Measurements from ENCODE around the gene NEK11. TPM values are rescaled to one million over a fixed set of nuclear protein-coding genes. Genes with fewer than 3 reads are reported as not detected.

NEK11 gene
- total RNA-seq, 1 experiment from 2014 or later = 9.5 TPM

GRCh38 chr3:131250466-131250865 is 223.8 kb downstream of the NEK11 start:
- intact Hi-C loops (cut with micrococcal nuclease; ENCODE audit: unreplicated experiment) (no loop called here), in situ Hi-C loops (cut with HindIII; ENCODE audit: low pct_unique_long_range_greater_than_20kb, low sequenced_read_pairs) (no loop called here)
- CTCF ChIA-PET = no interaction called here
- POLR2A ChIA-PET = no interaction called here
- Histone ChIP-seq H3K27ac (ENCODE audit: low read length) (no peak overlapping the region), H3K4me3 (ENCODE audit: low read depth in 2 of 2, low read length in 2 of 2) (no peak overlapping the region), H3K27me3 (ENCODE audit: control insufficient read depth, insufficient read depth, low read length) (no peaks in the 10 kb centered on the region), H3K36me3 (ENCODE audit: control insufficient read depth, insufficient read depth, low read length) (no peaks in the 10 kb centered on the region), H3K4me1 (ENCODE audit: control insufficient read depth, insufficient read depth, low read length) (no peaks in the 10 kb centered on the region), H3K9me3 (ENCODE audit: control insufficient read depth, insufficient read depth, low read depth, low read length) (no peaks in the 10 kb centered on the region)
- BruUV-seq (replicated peaks) = no TSS peak
- ATAC-seq = no peak
- DNase-seq (ENCODE audit: low read depth, low spot score) = no peak
- no peak for TF ChIP-seq SIN3A (IDR thresholded peaks at IDR 0.05; ENCODE audit: borderline replicate concordance, insufficient read depth, low read depth, low read length)
- TF ChIP-seq TCF7L2 (IDR thresholded peaks at IDR 0.05; ENCODE audit: low read depth, low read length) = no peak
- TF ChIP-seq, protein P1, sequence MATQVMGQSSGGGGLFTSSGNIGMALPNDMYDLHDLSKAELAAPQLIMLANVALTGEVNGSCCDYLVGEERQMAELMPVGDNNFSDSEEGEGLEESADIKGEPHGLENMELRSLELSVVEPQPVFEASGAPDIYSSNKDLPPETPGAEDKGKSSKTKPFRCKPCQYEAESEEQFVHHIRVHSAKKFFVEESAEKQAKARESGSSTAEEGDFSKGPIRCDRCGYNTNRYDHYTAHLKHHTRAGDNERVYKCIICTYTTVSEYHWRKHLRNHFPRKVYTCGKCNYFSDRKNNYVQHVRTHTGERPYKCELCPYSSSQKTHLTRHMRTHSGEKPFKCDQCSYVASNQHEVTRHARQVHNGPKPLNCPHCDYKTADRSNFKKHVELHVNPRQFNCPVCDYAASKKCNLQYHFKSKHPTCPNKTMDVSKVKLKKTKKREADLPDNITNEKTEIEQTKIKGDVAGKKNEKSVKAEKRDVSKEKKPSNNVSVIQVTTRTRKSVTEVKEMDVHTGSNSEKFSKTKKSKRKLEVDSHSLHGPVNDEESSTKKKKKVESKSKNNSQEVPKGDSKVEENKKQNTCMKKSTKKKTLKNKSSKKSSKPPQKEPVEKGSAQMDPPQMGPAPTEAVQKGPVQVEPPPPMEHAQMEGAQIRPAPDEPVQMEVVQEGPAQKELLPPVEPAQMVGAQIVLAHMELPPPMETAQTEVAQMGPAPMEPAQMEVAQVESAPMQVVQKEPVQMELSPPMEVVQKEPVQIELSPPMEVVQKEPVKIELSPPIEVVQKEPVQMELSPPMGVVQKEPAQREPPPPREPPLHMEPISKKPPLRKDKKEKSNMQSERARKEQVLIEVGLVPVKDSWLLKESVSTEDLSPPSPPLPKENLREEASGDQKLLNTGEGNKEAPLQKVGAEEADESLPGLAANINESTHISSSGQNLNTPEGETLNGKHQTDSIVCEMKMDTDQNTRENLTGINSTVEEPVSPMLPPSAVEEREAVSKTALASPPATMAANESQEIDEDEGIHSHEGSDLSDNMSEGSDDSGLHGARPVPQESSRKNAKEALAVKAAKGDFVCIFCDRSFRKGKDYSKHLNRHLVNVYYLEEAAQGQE (IDR thresholded peaks at IDR 0.05; ENCODE audit: insufficient read depth in 1 of 2, low read depth in 2 of 2, low read length in 1 of 2) = no peak
- no peak for TF ChIP-seq CTCF (IDR thresholded peaks at IDR 0.05)
- no peak for TF ChIP-seq POLR2AphosphoS5 (IDR thresholded peaks at IDR 0.05; ENCODE audit: low read depth, low read length)

GRCh38 chr3:131260525-131260924 is 233.8 kb downstream of the NEK11 start:
- DNase-seq (ENCODE audit: low read depth, low spot score) (no peak), ATAC-seq (no peak)
- CTCF ChIA-PET = no interaction called here
- intact Hi-C loops (cut with micrococcal nuclease; ENCODE audit: unreplicated experiment) = no loop called here
- Histone ChIP-seq H3K9me3 (ENCODE audit: control insufficient read depth, insufficient read depth, low read depth, low read length) (no peaks in the 10 kb centered on the region), H3K27ac (ENCODE audit: low read length) (no peak overlapping the region), H3K27me3 (ENCODE audit: control insufficient read depth, insufficient read depth, low read length) (no peaks in the 10 kb centered on the region), H3K36me3 (ENCODE audit: control insufficient read depth, insufficient read depth, low read length) (no peaks in the 10 kb centered on the region), H3K4me3 (ENCODE audit: low read depth in 2 of 2, low read length in 2 of 2) (no peak overlapping the region), H3K4me1 (ENCODE audit: control insufficient read depth, insufficient read depth, low read length) (no peaks in the 10 kb centered on the region)
- TF ChIP-seq SIN3A (IDR thresholded peaks at IDR 0.05; ENCODE audit: borderline replicate concordance, insufficient read depth, low read depth, low read length) (no peak), TCF7L2 (IDR thresholded peaks at IDR 0.05; ENCODE audit: low read depth, low read length) (no peak), POLR2AphosphoS5 (IDR thresholded peaks at IDR 0.05; ENCODE audit: low read depth, low read length) (no peak), CTCF (IDR thresholded peaks at IDR 0.05) (no peak)
- TF ChIP-seq, protein P1 (IDR thresholded peaks at IDR 0.05; ENCODE audit: insufficient read depth in 1 of 2, low read depth in 2 of 2, low read length in 1 of 2) = no peak
- POLR2A ChIA-PET = no interaction called here
- in situ Hi-C loops (cut with HindIII; ENCODE audit: low pct_unique_long_range_greater_than_20kb, low sequenced_read_pairs) = no loop called here
- BruUV-seq (replicated peaks) = no TSS peak

All from Panc1 (cell line).